Activated T-cell treated with anti-CD3 and anti-CD28 coated beads for 24 hours (primary cell): Measurements from ENCODE around the gene VWF.
A peak's percentile ranks its signal among the peaks of the same experiment; 100 is the strongest.

Source experiments
- DNase-seq: peaks from one replicate; pipeline ENCODE4 v3.0.0-alpha.2; 2020; ENCODE audit warnings: low read depth

The VWF gene

GRCh38 chr12:6076776-6077691 lies 47.4 kb downstream of the VWF start:
- no peak for DNase-seq

GRCh38 chr12:6076346-6076745 lies 48.1 kb downstream of the VWF start:
- DNase-seq = no peak

DNA sequence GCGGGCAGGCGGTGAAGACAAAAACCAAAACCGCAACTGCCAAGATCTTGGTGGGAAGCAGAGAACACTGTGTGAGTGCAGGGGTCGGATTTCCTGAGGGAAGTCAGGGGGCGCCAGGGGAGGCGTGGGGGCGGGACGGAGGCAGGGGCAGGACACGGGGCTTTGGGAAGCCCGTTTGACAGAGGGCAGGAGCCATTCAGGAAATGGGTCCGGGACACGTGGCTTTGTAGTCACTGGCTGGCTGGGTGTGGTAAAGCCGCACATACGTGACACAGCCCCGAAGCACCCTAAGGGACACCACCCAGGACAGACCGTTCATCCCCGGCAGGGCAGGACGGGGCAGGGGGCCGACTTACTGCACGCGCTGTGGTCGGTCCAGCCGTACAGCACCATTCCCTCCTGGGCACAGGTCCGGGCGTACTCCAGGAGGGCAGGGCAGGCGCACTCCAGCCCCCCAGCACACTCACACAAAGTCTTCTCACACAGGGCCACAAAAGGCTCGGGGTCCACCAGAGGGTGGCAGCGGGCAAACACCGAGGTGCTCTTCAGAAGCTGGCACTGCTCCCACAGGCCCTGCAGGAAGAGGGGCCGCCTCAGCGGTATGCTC lies 49.4 kb downstream of the VWF start:
- peak; percentile 30 for DNase-seq

DNA sequence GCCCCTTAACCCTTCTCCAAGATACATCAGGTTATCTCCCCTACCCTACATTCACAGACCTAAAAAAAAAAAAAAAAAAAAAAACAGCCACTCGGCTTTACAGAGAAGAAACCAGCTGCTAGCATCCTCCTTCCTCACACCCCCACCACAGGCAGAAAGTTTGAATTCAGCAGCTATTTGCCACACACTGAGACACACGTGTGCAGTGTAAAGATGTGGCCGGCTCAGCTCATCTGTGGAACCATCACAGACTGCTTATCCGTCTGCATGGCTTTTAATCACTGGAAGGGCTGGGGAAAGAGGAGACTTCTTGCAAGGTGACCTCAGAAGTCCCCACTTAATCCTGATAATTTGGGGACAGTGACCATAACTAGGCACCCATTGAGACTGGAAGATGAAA lies 50.0 kb downstream of the VWF start:
- no peak for DNase-seq

GRCh38 chr12:6073426-6073825 lies 51.0 kb downstream of the VWF start:
- no peak for DNase-seq

GRCh38 chr12:6072302-6072752 lies 52.1 kb downstream of the VWF start:
- no peak for DNase-seq

- DNase-seq = no peak
Measured at GRCh38 chr12:6071589-6071988, 52.9 kb downstream of the VWF start.

GRCh38 chr12:6070472-6071257 lies 53.8 kb downstream of the VWF start:
- no peak for DNase-seq

DNA sequence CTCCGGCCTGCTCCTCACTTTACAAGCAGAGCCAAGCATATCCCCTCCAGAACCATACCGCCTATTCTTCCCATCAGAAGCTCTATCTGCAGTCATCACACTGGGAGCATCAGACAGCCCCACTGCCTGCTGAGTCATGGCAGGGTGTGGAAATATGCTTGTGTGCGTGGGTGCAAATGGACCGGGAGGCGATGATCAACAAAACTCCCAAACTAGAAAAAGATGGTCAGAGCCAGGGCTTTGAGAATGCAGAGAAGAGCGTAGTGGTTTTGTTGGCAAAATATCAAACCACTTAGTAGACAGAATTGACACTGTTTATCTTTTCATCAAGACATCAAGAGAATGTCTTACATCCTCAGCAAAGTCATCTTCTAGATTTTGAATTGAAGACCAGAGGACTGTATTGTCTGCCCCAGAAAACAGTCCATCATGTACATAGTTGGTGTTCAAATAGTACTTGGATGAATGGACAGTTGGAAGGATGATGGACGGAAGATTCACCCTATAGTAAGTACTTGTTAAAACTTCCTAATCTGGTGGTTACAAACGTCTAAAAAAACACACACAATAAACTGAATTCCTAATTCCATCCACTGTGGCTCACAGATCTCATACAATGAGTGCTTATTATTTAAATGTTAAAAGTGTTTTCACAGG lies 54.9 kb downstream of the VWF start:
- peak; percentile 33 for DNase-seq

DNA sequence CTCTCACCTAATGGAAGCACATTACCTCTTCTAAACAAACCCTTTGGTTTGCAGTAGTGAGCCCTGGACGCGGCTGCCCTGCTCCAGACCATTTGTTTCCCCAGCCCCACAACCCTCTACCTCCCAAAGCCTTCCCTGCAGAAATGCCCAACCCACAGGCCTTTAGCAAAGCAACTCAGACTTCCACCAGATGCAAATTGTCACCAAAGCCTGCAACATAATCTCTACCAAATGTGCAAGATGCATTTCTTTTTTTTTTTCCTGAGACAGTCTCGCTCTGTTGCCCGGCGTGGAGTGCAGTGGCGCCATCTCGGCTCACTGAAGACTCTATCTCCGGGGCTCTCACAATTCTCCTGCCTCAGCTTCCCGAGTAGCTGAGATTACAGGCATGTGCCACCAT lies 56.2 kb downstream of the VWF start:
- no peak for DNase-seq

DNA sequence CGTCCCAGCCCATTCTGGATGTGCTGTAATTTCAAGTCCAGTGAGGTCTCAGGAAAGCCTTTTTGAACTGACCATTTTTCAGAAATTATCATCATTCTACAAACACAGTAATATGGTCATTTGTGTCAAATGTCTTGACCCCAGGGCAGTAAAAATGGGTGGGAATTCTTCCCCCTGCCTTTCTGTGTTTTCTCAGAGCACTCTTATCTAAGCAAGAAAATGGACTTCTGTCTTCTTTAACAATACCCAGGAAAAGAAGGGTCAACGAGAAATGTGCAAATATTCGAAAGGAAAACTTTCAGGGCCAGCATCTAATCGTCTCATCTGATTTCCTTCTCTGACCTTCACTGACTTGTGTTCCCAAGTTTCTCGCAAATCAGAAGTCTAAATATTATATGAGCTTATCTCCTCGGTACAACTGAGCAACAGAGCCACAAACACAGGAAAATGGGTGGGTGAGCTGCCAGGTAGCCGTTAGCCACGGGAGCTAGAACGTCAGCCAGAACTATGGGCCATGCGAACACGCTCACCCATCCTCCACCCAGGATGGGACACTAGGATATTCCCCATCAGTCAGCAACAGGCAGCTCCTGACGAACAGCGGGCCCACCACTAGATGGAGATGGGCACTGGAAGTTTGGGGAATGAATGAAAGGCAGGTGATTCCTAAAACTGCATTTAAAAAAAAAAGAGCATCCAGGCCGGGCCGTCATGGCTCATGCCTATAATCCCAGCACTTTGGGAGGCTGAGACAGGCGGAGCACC lies 57.1 kb downstream of the VWF start:
- DNase-seq = no peak

DNA sequence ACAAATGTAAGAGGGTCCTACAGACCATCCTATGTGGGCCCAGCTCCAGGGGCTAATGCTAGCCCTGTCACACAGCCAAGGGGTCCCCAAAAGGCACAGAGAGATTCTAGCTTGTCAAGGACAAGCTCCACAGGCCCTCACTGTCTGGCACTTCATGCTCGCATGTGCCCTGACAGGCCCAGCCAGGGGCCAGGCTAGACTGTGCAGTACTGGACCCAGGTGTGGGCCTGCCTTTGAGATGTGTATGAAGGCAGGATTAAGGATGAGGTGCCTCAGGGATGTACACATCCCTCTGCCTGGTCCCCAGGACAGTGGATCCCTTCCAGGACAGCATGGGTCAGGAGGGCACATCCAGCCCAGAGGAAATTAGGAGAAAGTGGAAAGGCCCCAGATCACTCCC lies 57.8 kb downstream of the VWF start:
- no peak for DNase-seq

DNA sequence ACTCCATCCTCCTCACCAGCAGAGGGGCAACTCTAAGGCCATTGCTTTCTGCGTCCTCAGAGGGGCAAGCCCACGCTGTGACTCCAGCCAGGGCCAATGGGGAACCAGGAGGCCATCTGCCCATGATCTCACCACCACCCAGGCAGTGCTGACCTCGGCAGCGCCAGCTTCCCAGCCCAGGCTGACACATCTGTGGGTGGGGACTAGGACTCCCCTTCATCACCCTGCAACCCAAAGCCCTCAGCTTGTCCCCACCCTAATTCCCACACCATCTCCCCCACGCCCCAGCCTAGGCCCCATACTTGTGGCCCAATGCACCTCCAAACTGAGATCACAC lies 58.6 kb downstream of the VWF start:
- no peak for DNase-seq

DNA sequence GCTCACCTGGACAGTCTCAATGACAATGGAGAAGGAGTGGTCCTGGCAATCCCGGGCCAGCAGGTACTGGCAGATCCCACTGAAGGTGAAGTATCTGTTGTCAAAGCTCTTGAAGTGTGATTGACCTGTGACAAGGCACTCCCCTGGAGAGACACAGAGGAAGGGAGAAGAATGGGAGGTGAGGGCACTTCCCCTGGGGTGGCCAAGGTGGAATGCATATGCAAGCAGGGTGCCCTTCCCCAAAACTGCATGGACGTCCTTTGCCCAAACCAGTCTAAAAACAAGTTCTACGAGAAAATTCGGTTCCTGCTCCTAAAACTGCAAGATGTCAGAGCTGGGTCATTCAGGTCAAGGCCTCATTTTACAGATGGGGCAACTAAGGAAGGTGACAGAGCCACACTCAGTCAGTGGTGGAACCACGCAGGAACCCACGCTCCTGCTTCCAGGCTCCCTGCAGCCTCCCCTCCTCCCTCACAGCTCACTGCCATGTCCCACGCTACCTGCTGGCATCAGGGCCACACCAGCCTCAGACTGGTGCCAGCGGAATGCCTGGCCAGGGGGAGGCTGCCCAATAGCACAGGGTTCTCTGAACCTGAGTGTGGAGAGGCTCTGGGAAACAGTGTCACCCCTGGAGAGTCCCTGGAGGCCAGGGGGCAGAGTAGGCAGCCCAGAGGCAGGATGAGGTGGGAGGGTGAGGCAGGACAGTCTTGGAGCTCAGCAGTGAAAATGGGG lies 59.2 kb downstream of the VWF start:
- DNase-seq = no peak

GRCh38 chr12:6062757-6063735 lies 61.4 kb downstream of the VWF start:
- DNase-seq = peak; percentile 56

- DNase-seq = no peak
Measured at GRCh38 chr12:6062395-6062756, 62.1 kb downstream of the VWF start.

- no peak for DNase-seq
Measured at GRCh38 chr12:6061660-6062059, 62.8 kb downstream of the VWF start.

DNA sequence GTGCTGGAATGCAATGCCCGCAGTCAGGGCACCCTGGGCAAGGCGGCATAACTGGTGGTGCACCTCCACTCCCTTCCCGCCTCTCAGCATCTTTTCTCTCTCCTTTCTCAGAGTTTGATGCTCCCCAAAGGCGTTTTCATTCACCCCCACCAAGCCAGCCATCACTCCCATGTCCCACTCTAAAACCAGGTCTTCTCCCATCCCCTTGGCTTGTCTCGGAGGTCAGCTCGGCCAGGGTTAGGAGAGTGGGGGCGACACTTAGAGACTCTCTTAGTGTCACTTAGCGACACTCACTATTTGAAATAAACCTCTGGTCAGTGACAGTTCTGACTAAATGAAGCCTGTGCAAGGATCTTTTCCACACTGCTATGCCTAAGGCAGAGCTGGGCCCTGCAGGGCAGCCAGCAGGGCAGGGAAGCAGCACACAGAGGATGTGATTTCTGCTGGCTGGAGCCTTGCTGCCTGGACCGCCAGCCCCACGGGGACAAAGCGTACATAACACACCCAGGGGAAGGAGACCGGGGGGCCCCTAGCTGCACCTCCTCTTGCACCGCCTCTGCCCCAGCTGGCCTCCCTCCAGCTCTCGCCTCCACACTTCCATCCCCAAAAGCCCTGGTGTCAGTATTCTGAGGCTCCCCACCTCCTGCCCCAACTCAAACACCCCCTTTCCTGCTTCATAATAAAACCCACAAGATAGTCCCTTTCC lies 64.5 kb downstream of the VWF start:
- DNase-seq = no peak

GRCh38 chr12:6059221-6059620 lies 65.2 kb downstream of the VWF start:
- no peak for DNase-seq
